WTC11 (cell line): ENCODE results near the gene CKAP2L. TPM values are rescaled to one million over a fixed set of nuclear protein-coding genes. Genes with fewer than 3 reads are reported as not detected.

Experiments
- ATAC-seq: fragments of 200-7000 bp; cut with Tn5 transposase; 2 replicates; pipeline ENCODE4 v1.10.0; 2021; ENCODE audit warnings: mild to moderate bottlenecking, moderate library complexity
- CTCF ChIA-PET: fragments of 300-600 bp; sonication (Branson Sonifier 250); formaldehyde crosslinking; loops from one replicate; lab custom pipeline; 2021; ENCODE audit warnings: antibody characterized with exemption; lab: Charles Lee
- POLR2A ChIA-PET: fragments of 350-600 bp; sonication (Branson Sonifier 250); formaldehyde crosslinking; loops from one replicate; lab custom pipeline; 2021; ENCODE audit warnings: antibody characterized with exemption; lab: Charles Lee
- DNase-seq: peaks from one replicate; pipeline ENCODE4 v3.0.0; 2021; ENCODE audit warnings: low spot score
- H3K27ac Mint-ChIP-seq: 2 replicates; pipeline ENCODE4 v1.8.0; 2021; ENCODE audit warnings: mixed read lengths
- H3K27me3 Mint-ChIP-seq: 2 replicates; pipeline ENCODE4 v1.8.0; 2021; ENCODE audit warnings: low read depth, mild to moderate bottlenecking, moderate library complexity, mixed read lengths
- H3K36me3 Mint-ChIP-seq: 2 replicates; pipeline ENCODE4 v1.8.0; 2021; ENCODE audit warnings: mixed read lengths
- H3K4me1 Mint-ChIP-seq: 2 replicates; pipeline ENCODE4 v1.8.0; 2022; ENCODE audit warnings: mixed read lengths
- H3K4me3 Mint-ChIP-seq: 2 replicates; pipeline ENCODE4 v1.8.0; 2021; ENCODE audit warnings: mild to moderate bottlenecking, moderate library complexity, mixed read lengths
- H3K9me3 Mint-ChIP-seq: 2 replicates; pipeline ENCODE4 v1.8.0; 2021; ENCODE audit warnings: mixed read lengths
- ATF6 ChIP-seq: sonication (generic); formaldehyde crosslinking; IDR thresholded peaks from 2 replicates; pipeline ENCODE4 v1.8.1; 2023; ENCODE audit warnings: mild to moderate bottlenecking, missing genetic modification reagents
- CDX4 ChIP-seq: fragments of 250-450 bp; sonication (Bioruptor Pico); IDR thresholded peaks from 2 replicates; pipeline ENCODE4 v1.9.0; 2021; ENCODE audit warnings: moderate library complexity, mild to moderate bottlenecking, inconsistent platforms, borderline replicate concordance
- ESRRA ChIP-seq: sonication (generic); formaldehyde crosslinking; IDR thresholded peaks from 2 replicates; pipeline ENCODE4 v1.8.1; 2022; ENCODE audit warnings: mild to moderate bottlenecking, missing genetic modification reagents, borderline replicate concordance
- ETV6 ChIP-seq: sonication (generic); formaldehyde crosslinking; IDR thresholded peaks from 2 replicates; pipeline ENCODE4 v1.8.1; 2022; ENCODE audit warnings: mild to moderate bottlenecking, missing genetic modification reagents
- FOXP4 ChIP-seq: sonication (generic); formaldehyde crosslinking; IDR thresholded peaks from 2 replicates; pipeline ENCODE4 v1.8.0; 2022; ENCODE audit warnings: mild to moderate bottlenecking, missing genetic modification reagents
- GTF2I ChIP-seq: fragments of 250-450 bp; sonication (Bioruptor Pico); conservative IDR thresholded peaks from 2 replicates; pipeline ENCODE4 v1.4.0; 2021; ENCODE audit warnings: mild to moderate bottlenecking
- HMGA2 ChIP-seq: fragments of 250-450 bp; sonication (Bioruptor Pico); IDR thresholded peaks from 2 replicates; pipeline ENCODE4 v1.4.0; 2021; ENCODE audit warnings: mild to moderate bottlenecking, moderate library complexity
- IRF2 ChIP-seq: sonication (generic); formaldehyde crosslinking; IDR thresholded peaks from 2 replicates; pipeline ENCODE4 v1.8.0; 2022; ENCODE audit warnings: low read depth, missing genetic modification reagents, borderline replicate concordance
- JUN ChIP-seq: sonication (generic); formaldehyde crosslinking; IDR thresholded peaks from 2 replicates; pipeline ENCODE4 v1.8.0; 2023; ENCODE audit warnings: mild to moderate bottlenecking, missing genetic modification reagents
- KAT7 ChIP-seq: sonication (generic); formaldehyde crosslinking; IDR thresholded peaks from 2 replicates; pipeline ENCODE4 v1.8.1; 2023; ENCODE audit warnings: missing genetic modification reagents, mild to moderate bottlenecking, borderline replicate concordance
- MXD4 ChIP-seq: fragments of 250-450 bp; sonication (Bioruptor Pico); IDR thresholded peaks from 2 replicates; pipeline ENCODE4 v1.8.0; 2021; ENCODE audit warnings: mild to moderate bottlenecking, moderate library complexity, borderline replicate concordance
- NFATC4 ChIP-seq: fragments of 250-450 bp; sonication (Bioruptor Pico); IDR thresholded peaks from 2 replicates; pipeline ENCODE4 v1.9.0; 2021; ENCODE audit warnings: mild to moderate bottlenecking
- RELA ChIP-seq: sonication (generic); formaldehyde crosslinking; IDR thresholded peaks from 2 replicates; pipeline ENCODE4 v1.8.1; 2022; ENCODE audit warnings: missing genetic modification reagents, mild to moderate bottlenecking, borderline replicate concordance
- SMAD4 ChIP-seq: sonication (generic); formaldehyde crosslinking; IDR thresholded peaks from 2 replicates; pipeline ENCODE4 v1.8.0; 2022; ENCODE audit warnings: mild to moderate bottlenecking, missing genetic modification reagents
- SOX15 ChIP-seq: fragments of 250-450 bp; sonication (Bioruptor Pico); IDR thresholded peaks from 2 replicates; pipeline ENCODE4 v1.9.0; 2021; ENCODE audit warnings: mild to moderate bottlenecking
- SP1 ChIP-seq: sonication (generic); formaldehyde crosslinking; conservative IDR thresholded peaks from 2 replicates; pipeline ENCODE4 v1.8.1; 2022; ENCODE audit warnings: missing genetic modification reagents
- TEAD1 ChIP-seq: sonication (generic); formaldehyde crosslinking; IDR thresholded peaks from 2 replicates; pipeline ENCODE4 v1.8.0; 2022; ENCODE audit warnings: mild to moderate bottlenecking, missing genetic modification reagents
- ZBTB43 ChIP-seq: sonication (generic); formaldehyde crosslinking; IDR thresholded peaks from 2 replicates; pipeline ENCODE4 v1.8.1; 2023; ENCODE audit warnings: mild to moderate bottlenecking, missing genetic modification reagents
- ZMAT4 ChIP-seq: fragments of 250-450 bp; sonication (Bioruptor Pico); IDR thresholded peaks from 2 replicates; pipeline ENCODE4 v1.9.0; 2021; ENCODE audit warnings: mild to moderate bottlenecking
- ZNF423 ChIP-seq: fragments of 250-450 bp; sonication (Bioruptor Pico); IDR thresholded peaks from 2 replicates; pipeline ENCODE4 v2.1.2; 2022; ENCODE audit warnings: mild to moderate bottlenecking, moderate library complexity
- total RNA-seq: library from RNA; stranded (reverse); gene quantifications from 3 replicates; pipeline ENCODE4 v1.2.3, GENCODE V29; 2021
- TF ChIP-seq, protein P1 (sequence below): sonication (generic); formaldehyde crosslinking; IDR thresholded peaks from 2 replicates; pipeline ENCODE4 v1.8.1; 2022; ENCODE audit warnings: missing genetic modification reagents, borderline replicate concordance

The CKAP2L gene
- total RNA-seq, 1 experiment from 2014 or later = 25.6 TPM

GRCh38 chr2:112724591-112725525, 39.6 kb downstream of the CKAP2L start:
- ATAC-seq = peak; percentile 33; the same call in 1 of the 2 replicates
- Mint-ChIP-seq H3K27ac (no peak overlapping the region), H3K36me3 (no peaks in the 10 kb centered on the region), H3K4me1 (peaks cover 8% of the 10 kb centered on the region; the same call in 1 of the 2 replicates)
- TF ChIP-seq GTF2I (CRISPR knock-in tag) = no peak
- TF ChIP-seq, all 79 proteins: peak for 0
- ChIA-PET POLR2A (interaction anchor here (1.0 to 1.6 kb wide), 2 partner anchors 80 to 160 kb away, joined by 3 to 4 read pairs; no protein-coding TSS in a partner anchor), CTCF (interaction anchor here (0.7 to 8.7 kb wide), 21 partner anchors 11 to 235 kb away, joined by 3 to 143 read pairs (median 7); partner anchors contain the start of genes CHCHD5 and SLC20A1)
- Mint-ChIP-seq H3K27me3 (no peaks in the 10 kb centered on the region), H3K4me3 (no peak overlapping the region), H3K9me3 (no peaks in the 10 kb centered on the region)
- no peak for DNase-seq

- CTCF ChIA-PET = interaction anchor here (0.9 to 8.7 kb wide), 7 partner anchors 33 to 236 kb away, joined by 3 to 143 read pairs (median 9); partner anchors contain the start of gene CHCHD5
- Mint-ChIP-seq H3K36me3 (no peaks in the 10 kb centered on the region), H3K4me3 (no peak overlapping the region), H3K27me3 (0 out of 2 replicates have a peak, but pooled peaks cover under 1% of the 10 kb centered on the region), H3K4me1 (peaks cover 8% of the 10 kb centered on the region; the same call in 1 of the 2 replicates), H3K27ac (no peak overlapping the region), H3K9me3 (no peaks in the 10 kb centered on the region)
- no peak for DNase-seq
- no peak for ATAC-seq
- TF ChIP-seq ZBTB43 (CRISPR knock-in tag) (no peak), SOX15 (no peak), ZMAT4 (CRISPR knock-in tag) (no peak), MXD4 (CRISPR knock-in tag) (no peak), IRF2 (CRISPR knock-in tag) (no peak), ZNF423 (CRISPR knock-in tag) (no peak), RELA (no peak), HMGA2 (CRISPR knock-in tag) (no peak), NFATC4 (CRISPR knock-in tag) (no peak), SMAD4 (CRISPR knock-in tag) (no peak), KAT7 (no peak), CDX4 (CRISPR knock-in tag) (no peak), ATF6 (CRISPR knock-in tag) (no peak), ETV6 (CRISPR knock-in tag) (no peak)
- POLR2A ChIA-PET = interaction anchor here (1.6 kb wide), 1 partner anchor 161 kb away, joined by 4 read pairs; no protein-coding TSS in a partner anchor
Observed at GRCh38 chr2:112723995-112724394, 40.4 kb downstream of the CKAP2L start.

DNA sequence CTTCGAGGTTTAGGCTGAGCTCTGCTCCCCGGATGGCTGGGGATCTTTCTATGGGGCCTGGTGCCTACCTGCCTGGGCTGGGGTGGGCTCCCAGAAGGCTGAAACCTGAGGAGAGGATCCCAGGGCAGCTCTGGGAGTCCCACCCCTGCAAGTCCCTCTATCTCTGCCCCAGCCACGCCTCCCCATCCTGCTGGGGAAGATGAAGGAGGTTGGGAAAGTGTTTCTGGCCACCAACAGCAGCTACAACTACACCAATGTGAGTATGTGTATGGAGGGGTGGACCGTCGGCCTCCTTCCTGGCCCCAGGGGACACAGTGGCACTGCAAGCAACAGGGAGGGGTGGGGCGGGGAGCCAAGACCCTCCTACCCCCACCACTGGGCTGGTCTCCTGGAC, 40.9 kb downstream of the CKAP2L start:
- no peak for ATAC-seq
- TF ChIP-seq RELA (no peak), SP1 (no peak), JUN (CRISPR knock-in tag) (no peak), FOXP4 (CRISPR knock-in tag) (no peak), ESRRA (CRISPR knock-in tag) (no peak), TEAD1 (CRISPR knock-in tag) (no peak)
- TF ChIP-seq, protein P1, sequence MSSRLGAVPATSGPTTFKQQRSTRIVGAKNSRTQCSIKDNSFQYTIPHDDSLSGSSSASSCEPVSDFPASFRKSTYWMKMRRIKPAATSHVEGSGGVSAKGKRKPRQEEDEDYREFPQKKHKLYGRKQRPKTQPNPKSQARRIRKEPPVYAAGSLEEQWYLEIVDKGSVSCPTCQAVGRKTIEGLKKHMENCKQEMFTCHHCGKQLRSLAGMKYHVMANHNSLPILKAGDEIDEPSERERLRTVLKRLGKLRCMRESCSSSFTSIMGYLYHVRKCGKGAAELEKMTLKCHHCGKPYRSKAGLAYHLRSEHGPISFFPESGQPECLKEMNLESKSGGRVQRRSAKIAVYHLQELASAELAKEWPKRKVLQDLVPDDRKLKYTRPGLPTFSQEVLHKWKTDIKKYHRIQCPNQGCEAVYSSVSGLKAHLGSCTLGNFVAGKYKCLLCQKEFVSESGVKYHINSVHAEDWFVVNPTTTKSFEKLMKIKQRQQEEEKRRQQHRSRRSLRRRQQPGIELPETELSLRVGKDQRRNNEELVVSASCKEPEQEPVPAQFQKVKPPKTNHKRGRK (CRISPR knock-in tag) = no peak

More for the DNA sequence above, 40.9 kb downstream of the CKAP2L start:
- POLR2A ChIA-PET = interaction anchor here (1.6 kb wide), 1 partner anchor 162 kb away, joined by 4 read pairs; no protein-coding TSS in a partner anchor
- Mint-ChIP-seq H3K27ac (no peak overlapping the region), H3K4me1 (peaks cover 8% of the 10 kb centered on the region; the same call in 1 of the 2 replicates), H3K4me3 (no peak overlapping the region), H3K9me3 (no peaks in the 10 kb centered on the region), H3K36me3 (no peaks in the 10 kb centered on the region), H3K27me3 (0 out of 2 replicates have a peak, but pooled peaks cover 2% of the 10 kb centered on the region)
- CTCF ChIA-PET = interaction anchor here (0.9 to 8.7 kb wide), 4 partner anchors 94 to 218 kb away, joined by 3 to 143 read pairs (median 10); no protein-coding TSS in a partner anchor
- DNase-seq = no peak
